HepG2 (cell line): ENCODE results near the gene FIBP. TPM values are rescaled to one million over a fixed set of nuclear protein-coding genes. Genes with fewer than 3 reads are reported as not detected.

Experiments
- ATAC-seq: fragments of 200-7000 bp; cut with Tn5 transposase; 3 replicates; pipeline ENCODE4 v1.9.1; 2020; ENCODE audit warnings: mild to moderate bottlenecking, moderate library complexity
- BruUV-seq: library from RNA; stranded (reverse); fragments of 400-500 nt; replicated peaks from 2 replicates; lab custom pipeline; 2021; lab: Mats Ljungman, UMichigan
- CTCF ChIA-PET: fragments of 300-600 bp; formaldehyde crosslinking; extraction: SDS; loops from one replicate; lab custom pipeline; 2021; ENCODE audit warnings: low total read pairs, inconsistent platforms, low intra/inter-chr PET ratio; lab: Yijun Ruan, JAX
- POLR2A ChIA-PET: fragments of 350-600 bp; sonication (Branson Sonifier 250); formaldehyde crosslinking; loops from one replicate; lab custom pipeline; 2020; ENCODE audit warnings: antibody characterized with exemption, inconsistent platforms; lab: Yijun Ruan, JAX
- DNase-seq: peaks from one replicate; pipeline ENCODE4 v3.0.0-alpha.2; 2015; ENCODE audit warnings: low spot score
- FAIRE-seq: peaks from 3 replicates; lab custom pipeline; 2011; peaks lifted over from hg19 to GRCh38; lab: Jason Lieb, UNC
- H2AFZ ChIP-seq: one replicate; pipeline ENCODE4 v1.6.1; 2011; ENCODE audit warnings: low read length, inconsistent platforms
- H3K27ac ChIP-seq: fragments of 300-600 bp; 3 replicates; pipeline ENCODE4 v1.8.0; 2011; ENCODE audit warnings: mixed run types, mild to moderate bottlenecking, mixed read lengths, low read length, inconsistent platforms; ENCODE audit not compliant: insufficient read depth; ENCODE audit errors: extremely low read length
- H3K27me3 ChIP-seq, 2 experiments: fragments of 200-600 bp in 1 of 2; 2 replicates in 1 of 2; 3 replicates in 1 of 2; pipeline versions ENCODE4 v1.6.0 to v1.8.0; 2011; ENCODE audit warnings: low read length in 2 of 2, mild to moderate bottlenecking in 2 of 2, moderate library complexity in 2 of 2, inconsistent platforms in 1 of 2; ENCODE audit not compliant: insufficient read depth in 2 of 2, control insufficient read depth in 1 of 2
- H3K36me3 ChIP-seq, 2 experiments: fragments of 200-600 bp in 1 of 2; replicated peaks in 1 of 2; 2 replicates in 1 of 2; 3 replicates in 1 of 2; pipeline versions ENCODE4 v1.5.1 to v1.8.0; 2011; ENCODE audit warnings: low read length in 2 of 2, inconsistent platforms in 1 of 2; ENCODE audit not compliant: insufficient read depth in 2 of 2, control insufficient read depth in 1 of 2
- H3K4me1 ChIP-seq: 2 replicates; pipeline ENCODE4 v1.5.1; 2012; ENCODE audit warnings: low read length, inconsistent platforms; ENCODE audit not compliant: insufficient read depth
- H3K4me2 ChIP-seq: 2 replicates; pipeline ENCODE4 v1.6.0; 2011; ENCODE audit warnings: low read depth, low read length, inconsistent platforms
- H3K4me3 ChIP-seq, 3 experiments: fragments of 200-600 bp in 1 of 3; sonication (generic), shearing (Covaris generic) in 1 of 3; replicated peaks in 1 of 3; 2 replicates each; pipeline ENCODE4 v1.5.1; 2011 to 2016; ENCODE audit warnings: low read length in 3 of 3, inconsistent platforms in 2 of 3, low read depth in 2 of 3, mild to moderate bottlenecking in 2 of 3, control low read depth in 1 of 3, mixed read lengths in 1 of 3; ENCODE audit not compliant: insufficient read depth in 1 of 3
- H3K79me2 ChIP-seq: one replicate; pipeline ENCODE4 v1.6.1; 2011; ENCODE audit warnings: low read length, inconsistent platforms; ENCODE audit not compliant: insufficient read depth
- H3K9ac ChIP-seq: 2 replicates; pipeline ENCODE4 v1.6.0; 2011; ENCODE audit warnings: mild to moderate bottlenecking, low read depth, low read length, inconsistent platforms; ENCODE audit not compliant: insufficient read depth
- H3K9me3 ChIP-seq: 2 replicates; pipeline ENCODE4 v1.5.1; 2012; ENCODE audit warnings: mild to moderate bottlenecking, low read length
- H4K20me1 ChIP-seq: 2 replicates; pipeline ENCODE4 v1.6.0; 2011; ENCODE audit warnings: inconsistent platforms, mild to moderate bottlenecking, low read length, moderate library complexity; ENCODE audit not compliant: insufficient read depth
- ARID2 ChIP-seq: sonication (generic); formaldehyde crosslinking; IDR thresholded peaks from 2 replicates; pipeline ENCODE4 v1.8.1; 2022; ENCODE audit warnings: mild to moderate bottlenecking, missing genetic modification reagents, borderline replicate concordance
- CREB3 ChIP-seq: sonication (generic); formaldehyde crosslinking; IDR thresholded peaks from 2 replicates; pipeline ENCODE4 v1.5.0; 2020; ENCODE audit warnings: missing genetic modification reagents
- DNMT3B ChIP-seq: conservative IDR thresholded peaks from 2 replicates; pipeline ENCODE4 v1.6.1; 2016; ENCODE audit warnings: missing biosample characterization, control low read depth
- FOXO1 ChIP-seq: sonication (generic); formaldehyde crosslinking; IDR thresholded peaks from 2 replicates; pipeline ENCODE4 v1.4.0; 2020; ENCODE audit warnings: missing genetic modification reagents
- GABPA ChIP-seq, 2 experiments: IDR thresholded peaks; 2 replicates each; pipeline ENCODE4 v1.6.1; 2011 to 2016; ENCODE audit warnings: low read depth in 2 of 2, low read length in 1 of 2, missing biosample characterization in 1 of 2, missing genetic modification characterization in 1 of 2
- GATAD1 ChIP-seq: IDR thresholded peaks from 2 replicates; pipeline ENCODE4 v1.6.1; 2016; ENCODE audit warnings: missing genetic modification reagents, missing compliant biosample characterization
- GLMP ChIP-seq: sonication (generic); formaldehyde crosslinking; IDR thresholded peaks from 2 replicates; pipeline ENCODE4 v1.9.0; 2021; ENCODE audit warnings: missing genetic modification reagents, mild to moderate bottlenecking, borderline replicate concordance
- MATR3 ChIP-seq: sonication (generic); formaldehyde crosslinking; IDR thresholded peaks from 2 replicates; pipeline ENCODE4 v1.4.0; 2020; ENCODE audit warnings: missing genetic modification reagents
- PAF1 ChIP-seq: IDR thresholded peaks from 2 replicates; pipeline ENCODE4 v1.6.1; 2016; ENCODE audit warnings: missing genetic modification reagents, missing compliant biosample characterization
- RAD51 ChIP-seq: fragments of 450-650 bp; IDR thresholded peaks from 2 replicates; pipeline ENCODE4 v1.6.1; 2016; ENCODE audit warnings: borderline replicate concordance
- TARDBP ChIP-seq: sonication (generic); formaldehyde crosslinking; IDR thresholded peaks from 2 replicates; pipeline ENCODE4 v1.8.0; 2022; ENCODE audit warnings: mild to moderate bottlenecking, missing genetic modification reagents
- ZBTB33 ChIP-seq: sonication (generic); formaldehyde crosslinking; IDR thresholded peaks from 2 replicates; pipeline ENCODE4 v1.4.0; 2020; ENCODE audit warnings: missing genetic modification reagents
- ZBTB44 ChIP-seq: sonication (generic); formaldehyde crosslinking; IDR thresholded peaks from 2 replicates; pipeline ENCODE4 v1.4.0; 2020; ENCODE audit warnings: missing genetic modification reagents
- ZBTB7A ChIP-seq: sonication (generic); formaldehyde crosslinking; IDR thresholded peaks from 2 replicates; pipeline ENCODE4 v1.8.0; 2022; ENCODE audit warnings: mild to moderate bottlenecking, missing genetic modification reagents
- ZNF138 ChIP-seq: sonication (generic); formaldehyde crosslinking; IDR thresholded peaks from 2 replicates; pipeline ENCODE4 v1.5.0; 2020; ENCODE audit warnings: mild to moderate bottlenecking, low read depth, missing genetic modification reagents
- ZNF274 ChIP-seq: sonication (generic); formaldehyde crosslinking; IDR thresholded peaks from 2 replicates; pipeline ENCODE4 v1.5.1; 2020; ENCODE audit warnings: mild to moderate bottlenecking, missing genetic modification reagents
- ZNF501 ChIP-seq: sonication (generic); formaldehyde crosslinking; IDR thresholded peaks from 2 replicates; pipeline ENCODE4 v1.5.1; 2020; ENCODE audit warnings: mild to moderate bottlenecking, moderate library complexity, missing genetic modification reagents
- ZNF550 ChIP-seq: sonication (generic); formaldehyde crosslinking; IDR thresholded peaks from 2 replicates; pipeline ENCODE4 v1.4.0; 2020; ENCODE audit warnings: mild to moderate bottlenecking, missing genetic modification reagents, borderline replicate concordance
- WGBS: methylation state at CpG from one replicate; pipeline ENCODE4 v1.1.6; 2017; ENCODE audit warnings: low lambda C conversion rate; 5-methylcytosine and 5-hydroxymethylcytosine counted together
- in situ Hi-C: cut with HindIII; loops from 2 replicates; pipeline ENCODE4 v1.10.0; 2017; ENCODE audit warnings: low pct_unique_long_range_greater_than_20kb; ENCODE audit not compliant: extremely low pct_ligation_motif_present
- intact Hi-C: fragments of 100-400 bp; cut with micrococcal nuclease; formaldehyde crosslinking; loops from one replicate; pipeline ENCODE4 v1.10.0; 2022; ENCODE audit not compliant: unreplicated experiment
- polyA plus RNA-seq, 8 experiments: library from polyadenylated mRNA; depleted of rRNA in 3 of 8; stranded (reverse) in 7 of 8; unstranded in 1 of 8; fragments of >200 nt; fragmentation: Illumina TruSeq in 4 of 8; extraction: Trizol in 4 of 8; gene quantifications; 2 replicates each; pipeline versions ENCODE4 v1.2.1 to v1.2.3, GENCODE V29; 2011 to 2016; ENCODE audit warnings: low read depth in 4 of 8, missing spikeins in 1 of 8, mixed read lengths in 1 of 8; ENCODE audit not compliant: insufficient read depth in 1 of 8
- total RNA-seq, 5 experiments: library from RNA; depleted of rRNA; stranded (reverse); fragments of >200 nt; fragmentation: Illumina TruSeq; extraction: Trizol; gene quantifications; 2 replicates each; pipeline ENCODE4 v1.2.3, GENCODE V29; 2016; ENCODE audit warnings: low read depth in 1 of 5

FIBP gene
- total and polyA plus RNA-seq, 2 of the 13 experiments (the other 11 are each of a cell fraction or from before 2014, with no cell fraction given), result 42.9 to 62.1 TPM

GRCh38 chr11:65921876-65922275 lies 33.6 kb upstream of the FIBP start (continued):
- TF ChIP-seq ZBTB33 (CRISPR knock-in tag) (no peak), ZNF138 (CRISPR knock-in tag) (no peak), GABPA (IDR thresholded peaks at IDR 0.05; ENCODE audit: low read depth, low read length) (no peak), GABPA (CRISPR knock-in tag; IDR thresholded peaks at IDR 0.05; ENCODE audit: low read depth) (no peak)

GRCh38 chr11:65921033-65921555 lies 32.8 kb upstream of the FIBP start:
- CTCF ChIA-PET, result no interaction called here
- no peaks in the 10 kb centered on the region for H4K20me1 ChIP-seq
- H3K27ac ChIP-seq, result no peak overlapping the region
- no peak overlapping the region for H3K9ac ChIP-seq
- H3K36me3 ChIP-seq, result no peaks in the 10 kb centered on the region; a peak in 1 of 5 replicates
- no peaks in the 10 kb centered on the region for H3K9me3 ChIP-seq
- in situ Hi-C loops, result no loop called here
- no peaks in the 10 kb centered on the region for H3K27me3 ChIP-seq
- ATAC-seq (no peak), DNase-seq (no peak), FAIRE-seq (no peak)
- peaks cover 11% of the 10 kb centered on the region for H3K79me2 ChIP-seq
- POLR2A ChIA-PET, result no interaction called here
- 95% methylated on average over 7 of the region's 12 CpGs for WGBS
- intact Hi-C loops, result no loop called here
- H2AFZ ChIP-seq, result no peak overlapping the region
- BruUV-seq, result no TSS peak
- no peak overlapping the region for H3K4me3 ChIP-seq
- peaks cover 33% of the 10 kb centered on the region for H3K4me1 ChIP-seq
- peak overlapping the region; percentile 93 for H3K4me2 ChIP-seq
- TF ChIP-seq GATAD1 (CRISPR knock-in tag), result no peak
- no peak for TF ChIP-seq DNMT3B (CRISPR knock-in tag)
- no peak for TF ChIP-seq MATR3 (CRISPR knock-in tag)
- no peak for TF ChIP-seq CREB3 (CRISPR knock-in tag)
- TF ChIP-seq TARDBP (CRISPR knock-in tag), result no peak
- TF ChIP-seq GLMP (CRISPR knock-in tag), result no peak
- TF ChIP-seq ZBTB7A (CRISPR knock-in tag), result no peak
- no peak for TF ChIP-seq ZBTB44 (CRISPR knock-in tag)
- TF ChIP-seq RAD51, result no peak
- no peak for TF ChIP-seq ZNF274 (CRISPR knock-in tag)
- TF ChIP-seq ZNF550 (CRISPR knock-in tag), result no peak
- no peak for TF ChIP-seq FOXO1
- TF ChIP-seq PAF1, result no peak
- TF ChIP-seq ARID2 (CRISPR knock-in tag), result no peak
- no peak for TF ChIP-seq ZNF501
